ENCODE results near the gene LCOR.

LCOR gene

GRCh38 chr10:96890580-96890979 is 58.5 kb downstream of the LCOR start:
- no peak for DNase-seq

- DNase-seq = no peak
Measured at GRCh38 chr10:96891840-96892239, 59.7 kb downstream of the LCOR start.

GRCh38 chr10:96895662-96896424 is 63.7 kb downstream of the LCOR start:
- no peak for DNase-seq

GRCh38 chr10:96896884-96897589 is 64.9 kb downstream of the LCOR start:
- no peak for DNase-seq

GRCh38 chr10:96902117-96902516 is 70.0 kb downstream of the LCOR start:
- no peak for DNase-seq

GRCh38 chr10:96902731-96903358 is 70.7 kb downstream of the LCOR start:
- DNase-seq = no peak

GRCh38 chr10:96904648-96905047 is 72.5 kb downstream of the LCOR start:
- no peak for DNase-seq

GRCh38 chr10:96906864-96907263 is 74.8 kb downstream of the LCOR start:
- DNase-seq = no peak

- no peak for DNase-seq
Measured at GRCh38 chr10:96910488-96911395, 78.6 kb downstream of the LCOR start.

GRCh38 chr10:96912405-96912804 is 80.3 kb downstream of the LCOR start:
- DNase-seq = no peak

- no peak for DNase-seq
Measured at GRCh38 chr10:96913906-96914305, 81.8 kb downstream of the LCOR start.

GRCh38 chr10:96917628-96918027 is 85.5 kb downstream of the LCOR start:
- DNase-seq = no peak

- DNase-seq = no peak
Measured at GRCh38 chr10:96918214-96919002, 86.3 kb downstream of the LCOR start.

- no peak for DNase-seq
Measured at GRCh38 chr10:96919785-96920430, 87.8 kb downstream of the LCOR start.

- no peak for DNase-seq
Measured at GRCh38 chr10:96921655-96922054, 89.6 kb downstream of the LCOR start.

GRCh38 chr10:96922978-96923948 is 91.2 kb downstream of the LCOR start:
- DNase-seq = no peak

- no peak for DNase-seq
Measured at GRCh38 chr10:96924861-96925260, 92.8 kb downstream of the LCOR start.

- no peak for DNase-seq
Measured at GRCh38 chr10:96930469-96930868, 98.4 kb downstream of the LCOR start.

- no peak for DNase-seq
Measured at GRCh38 chr10:96935148-96935547, 103.0 kb downstream of the LCOR start.

- no peak for DNase-seq
Measured at GRCh38 chr10:96935810-96936209, 103.7 kb downstream of the LCOR start.

Measured in activated T-cell treated with anti-CD3 and anti-CD28 coated beads, Interleukin-2, amount 50 U/mL, for 1 hour (primary cell).